B cell (primary cell): Measurements from ENCODE around the gene NCLN. TPM values are rescaled to one million over a fixed set of nuclear protein-coding genes. Genes with fewer than 3 reads are reported as not detected.

Source experiments
- ATAC-seq: fragments of 200-7000 bp; cut with Tn5 transposase; one replicate; pipeline ENCODE4 v1.10.0; 2021; ENCODE audit warnings: low read depth, mild to moderate bottlenecking, moderate number of reproducible peaks, moderate library complexity
- CTCF ChIA-PET: fragments of 350-600 bp; sonication (Branson Sonifier 250); formaldehyde crosslinking; loops from one replicate; lab custom pipeline; 2021; ENCODE audit warnings: antibody characterized with exemption, inconsistent platforms; lab: Charles Lee
- POLR2A ChIA-PET: fragments of 350-600 bp; sonication (Branson Sonifier 250); formaldehyde crosslinking; loops from one replicate; lab custom pipeline; 2021; ENCODE audit warnings: antibody characterized with exemption; lab: Charles Lee
- DNase-seq: peaks from one replicate; pipeline ENCODE4 v3.0.0; 2013
- H2AFZ ChIP-seq: 2 replicates; pipeline ENCODE4 v1.6.1; 2012; ENCODE audit warnings: mild to moderate bottlenecking, low read depth, low read length; ENCODE audit not compliant: insufficient read depth, poor library complexity, severe bottlenecking
- H3K27ac ChIP-seq, 2 donors: 1 replicate in 1 of 2; 2 replicates in 1 of 2; pipeline ENCODE4 v1.5.1; 2012 to 2013; ENCODE audit warnings: low read length in 2 of 2, mild to moderate bottlenecking in 2 of 2, moderate library complexity in 1 of 2
- H3K27me3 ChIP-seq, 4 experiments: fragments of 200-600 bp in 1 of 4; sonication (generic) in 1 of 4; replicated peaks in 1 of 4; 1 replicate in 2 of 4; 2 replicates in 2 of 4; pipeline versions ENCODE4 v1.6.1 to v1.7.0; 2013 to 2016; ENCODE audit warnings: low read length in 3 of 4, mild to moderate bottlenecking in 2 of 4, mixed read lengths in 1 of 4, moderate library complexity in 1 of 4; ENCODE audit not compliant: insufficient read depth in 4 of 4, control insufficient read depth in 3 of 4; ENCODE audit errors: control extremely low read depth in 1 of 4
- H3K36me3 ChIP-seq, 2 experiments: replicated peaks in 1 of 2; 1 replicate in 1 of 2; 2 replicates in 1 of 2; pipeline versions ENCODE4 v1.6.1 to v1.7.1; 2013; ENCODE audit warnings: low read length in 1 of 2; ENCODE audit not compliant: insufficient read depth in 2 of 2, control insufficient read depth in 1 of 2; ENCODE audit errors: control extremely low read depth in 1 of 2, extremely low read depth in 1 of 2
- H3K4me1 ChIP-seq, 2 donors: fragments of 200-600 bp in 1 of 2; sonication (generic) in 1 of 2; 1 replicate in 1 of 2; 2 replicates in 1 of 2; pipeline versions ENCODE4 v1.5.1 to v1.6.1; 2013 to 2017; ENCODE audit warnings: low read length in 2 of 2; ENCODE audit not compliant: control insufficient read depth in 2 of 2, insufficient read depth in 2 of 2
- H3K4me2 ChIP-seq: replicated peaks from 2 replicates; pipeline ENCODE3; 2012; ENCODE audit warnings: mild to moderate bottlenecking, low read depth, low read length; ENCODE audit not compliant: poor library complexity, severe bottlenecking
- H3K4me3 ChIP-seq, 5 experiments: fragments of 200-600 bp in 1 of 5; sonication (generic) in 1 of 5; 1 replicate in 3 of 5; 2 replicates in 2 of 5; pipeline versions ENCODE4 v1.5.1 to v1.7.0; 2011 to 2016; ENCODE audit warnings: low read length in 4 of 5, mild to moderate bottlenecking in 4 of 5, low read depth in 2 of 5, control low read depth in 1 of 5, moderate library complexity in 1 of 5; ENCODE audit not compliant: insufficient read depth in 1 of 5; ENCODE audit errors: control extremely low read depth in 1 of 5, extremely low read depth in 1 of 5
- H3K79me2 ChIP-seq: fragments of 200-600 bp; sonication (generic); one replicate; pipeline ENCODE4 v1.6.0; 2016; ENCODE audit warnings: low read length; ENCODE audit not compliant: control insufficient read depth, insufficient read depth
- H3K9ac ChIP-seq: fragments of 200-600 bp; sonication (generic); 2 replicates; pipeline ENCODE4 v1.6.1; 2017; ENCODE audit warnings: mild to moderate bottlenecking, low read length, moderate library complexity
- H3K9me3 ChIP-seq, 3 donors: one replicate each; pipeline versions ENCODE4 v1.6.1 to v1.7.1; 2013; ENCODE audit warnings: low read length in 2 of 3; ENCODE audit not compliant: control insufficient read depth in 2 of 3, insufficient read depth in 1 of 3; ENCODE audit errors: control extremely low read depth in 1 of 3
- H4K20me1 ChIP-seq: 2 replicates; pipeline ENCODE4 v1.6.0; 2012; ENCODE audit warnings: mild to moderate bottlenecking, low read length; ENCODE audit not compliant: insufficient read depth, control insufficient read depth, poor library complexity, severe bottlenecking
- H3K27ac Mint-ChIP-seq: one replicate; pipeline ENCODE4 v1.8.0; 2021; ENCODE audit warnings: mixed read lengths
- H3K27me3 Mint-ChIP-seq: one replicate; pipeline ENCODE4 v1.8.0; 2021; ENCODE audit warnings: mixed read lengths
- H3K4me1 Mint-ChIP-seq: one replicate; pipeline ENCODE4 v1.8.0; 2021; ENCODE audit warnings: mixed read lengths
- H3K4me3 Mint-ChIP-seq: one replicate; pipeline ENCODE4 v1.8.0; 2021; ENCODE audit warnings: mixed read lengths
- H3K9me3 Mint-ChIP-seq: one replicate; pipeline ENCODE4 v1.8.0; 2022; ENCODE audit warnings: mixed read lengths; ENCODE audit not compliant: insufficient read depth
- CTCF ChIP-seq: fragments of 200-600 bp; IDR thresholded peaks from one replicate; pipeline ENCODE4 v1.8.0; 2022; ENCODE audit warnings: antibody characterized with exemption, mild to moderate bottlenecking
- EZH2 ChIP-seq: IDR thresholded peaks from 2 replicates; pipeline ENCODE4 v1.6.1; 2012; ENCODE audit warnings: borderline replicate concordance, low read depth, mild to moderate bottlenecking, moderate library complexity, low read length; ENCODE audit not compliant: insufficient read depth, poor library complexity, severe bottlenecking
- WGBS: methylation state at CpG from one replicate; pipeline ENCODE4 v1.1.5; 2013; ENCODE audit warnings: missing lambda C conversion rate; ENCODE audit not compliant: insufficient coverage; 5-methylcytosine and 5-hydroxymethylcytosine counted together
- intact Hi-C: fragments of 100-400 bp; cut with micrococcal nuclease; formaldehyde crosslinking; loops from one replicate; pipeline ENCODE4 v1.10.0; 2022
- polyA plus RNA-seq: library from polyadenylated mRNA; depleted of rRNA; stranded (reverse); fragments of >200 nt; gene quantifications from 2 replicates; pipeline ENCODE4 v1.2.3, GENCODE V29; 2012
- total RNA-seq, 2 donors: library from RNA; stranded (reverse); fragments of 120-200 nt in 1 of 2; gene quantifications; 1 replicate in 1 of 2; 2 replicates in 1 of 2; pipeline versions ENCODE4 v1.2.3 to v1.2.4, GENCODE V29; 2013 to 2022

The NCLN gene
- total and polyA plus RNA-seq, 2 donors (not counting 1 experiment from before 2014, with no cell fraction given) = 55.0 to 82.0 TPM

GRCh38 chr19:3196933-3197205 is 11.1 kb downstream of the NCLN start:
- peaks cover 0 to 11% (median 0%) of the 10 kb centered on the region in 3 donors for H3K9me3 ChIP-seq
- H3K4me3 ChIP-seq = no peak overlapping the region
- peaks cover 22% of the 10 kb centered on the region for H3K79me2 ChIP-seq
- no peak for DNase-seq
- Mint-ChIP-seq H3K9me3 (no peaks in the 10 kb centered on the region), H3K27ac (no peak overlapping the region), H3K27me3 (no peaks in the 10 kb centered on the region), H3K4me1 (no peaks in the 10 kb centered on the region), H3K4me3 (no peak overlapping the region)
- H4K20me1 ChIP-seq = peaks cover 22% of the 10 kb centered on the region
- no peak overlapping the region for H3K27ac ChIP-seq
- ATAC-seq = no peak
- ChIA-PET CTCF (no interaction called here), POLR2A (no interaction called here)
- H2AFZ ChIP-seq = no peak overlapping the region
- H3K9ac ChIP-seq = no peak overlapping the region
- TF ChIP-seq CTCF = no peak
- TF ChIP-seq EZH2 = no peak
- no peaks in the 10 kb centered on the region for H3K27me3 ChIP-seq
- no peak overlapping the region for H3K4me2 ChIP-seq
- H3K4me1 ChIP-seq = peaks cover 0 to 6% of the 10 kb centered on the region in 2 donors
- intact Hi-C loops = no loop called here
- H3K36me3 ChIP-seq = peaks cover 0 to 27% of the 10 kb centered on the region in 2 experiments
- 96% methylated on average over 14 of the region's 14 CpGs for WGBS

- Histone ChIP-seq H2AFZ (no peak overlapping the region), H3K9ac (no peak overlapping the region), H3K27ac (no peak overlapping the region), H3K4me3 (no peak overlapping the region), H3K4me2 (no peak overlapping the region), H3K27me3 (no peaks in the 10 kb centered on the region), H3K79me2 (peaks cover 5% of the 10 kb centered on the region), H3K4me1 (no peaks in the 10 kb centered on the region), H3K9me3 (peaks cover 0 to 8% (median 0%) of the 10 kb centered on the region in 3 donors), H3K36me3 (peaks cover 0 to 34% of the 10 kb centered on the region in 2 experiments), H4K20me1 (peaks cover 8% of the 10 kb centered on the region)
- ATAC-seq (no peak), DNase-seq (no peak)
- H3K27me3 Mint-ChIP-seq = no peaks in the 10 kb centered on the region
- ChIA-PET CTCF (interaction anchor here (0.6 kb wide), 1 partner anchor 25 kb away, joined by 3 read pairs; no protein-coding TSS in a partner anchor), POLR2A (interaction anchor here (0.7 kb wide), 1 partner anchor 70 kb away, joined by 9 read pairs; no protein-coding TSS in a partner anchor)
- no peak for TF ChIP-seq CTCF
- TF ChIP-seq EZH2 = no peak
- intact Hi-C loops = no loop called here
- H3K4me1 Mint-ChIP-seq = no peaks in the 10 kb centered on the region
- no peak overlapping the region for H3K4me3 Mint-ChIP-seq
- H3K9me3 Mint-ChIP-seq = no peaks in the 10 kb centered on the region
- no peak overlapping the region for H3K27ac Mint-ChIP-seq
- WGBS = 98% methylated on average over 36 of the region's 43 CpGs
Observed at GRCh38 chr19:3198901-3199700, 13.4 kb downstream of the NCLN start.
